ENCODE measurements around the gene ST8SIA5.

DNA sequence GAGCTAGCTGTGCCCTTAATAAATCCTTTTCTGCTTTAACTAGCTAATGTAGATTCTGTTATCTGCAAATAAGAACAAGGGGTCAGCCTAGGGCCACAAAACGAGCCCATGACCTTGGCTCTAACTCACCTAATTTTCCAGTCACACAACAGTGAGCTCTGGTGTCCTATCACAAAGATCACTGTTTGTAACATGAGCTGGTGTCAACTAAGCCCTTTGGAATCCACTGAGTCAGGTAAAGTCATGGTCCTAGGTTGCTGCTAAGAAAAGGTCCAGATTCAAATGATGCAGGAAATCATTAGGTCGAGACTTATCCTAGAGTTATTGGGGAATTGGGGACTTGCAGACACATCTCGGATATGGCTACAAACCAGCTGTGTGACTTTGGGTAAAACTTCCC is 49.9 kb downstream of the ST8SIA5 start:
- TF ChIP-seq, protein P1, sequence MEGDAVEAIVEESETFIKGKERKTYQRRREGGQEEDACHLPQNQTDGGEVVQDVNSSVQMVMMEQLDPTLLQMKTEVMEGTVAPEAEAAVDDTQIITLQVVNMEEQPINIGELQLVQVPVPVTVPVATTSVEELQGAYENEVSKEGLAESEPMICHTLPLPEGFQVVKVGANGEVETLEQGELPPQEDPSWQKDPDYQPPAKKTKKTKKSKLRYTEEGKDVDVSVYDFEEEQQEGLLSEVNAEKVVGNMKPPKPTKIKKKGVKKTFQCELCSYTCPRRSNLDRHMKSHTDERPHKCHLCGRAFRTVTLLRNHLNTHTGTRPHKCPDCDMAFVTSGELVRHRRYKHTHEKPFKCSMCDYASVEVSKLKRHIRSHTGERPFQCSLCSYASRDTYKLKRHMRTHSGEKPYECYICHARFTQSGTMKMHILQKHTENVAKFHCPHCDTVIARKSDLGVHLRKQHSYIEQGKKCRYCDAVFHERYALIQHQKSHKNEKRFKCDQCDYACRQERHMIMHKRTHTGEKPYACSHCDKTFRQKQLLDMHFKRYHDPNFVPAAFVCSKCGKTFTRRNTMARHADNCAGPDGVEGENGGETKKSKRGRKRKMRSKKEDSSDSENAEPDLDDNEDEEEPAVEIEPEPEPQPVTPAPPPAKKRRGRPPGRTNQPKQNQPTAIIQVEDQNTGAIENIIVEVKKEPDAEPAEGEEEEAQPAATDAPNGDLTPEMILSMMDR (conservative IDR thresholded peaks at IDR 0.05 in 1 of 2, IDR thresholded peaks at IDR 0.05 in 1 of 2; ENCODE audit: low read depth in 1 of 2, low read length in 2 of 2) = no peak
- TF ChIP-seq EZH2 (IDR thresholded peaks at IDR 0.05; ENCODE audit: low read length, missing control alignments) = no peak

All from fibroblast of lung (primary cell).